Activated CD8-positive, alpha-beta memory T cell treated with anti-CD3 and anti-CD28 coated beads, Interleukin-2, amount 50 U/mL, for 1 hour (primary cell): ENCODE data around the gene UBE2R2.
"Not testable (repeated sequence)": the region's sequence is repeated elsewhere in the genome, so short reads cannot be mapped to it uniquely, and the experiment has no call there.

Source experiments
- DNase-seq: peaks from one replicate; pipeline ENCODE4 v3.0.0-alpha.2; 2020; ENCODE audit errors: extremely low read depth

The UBE2R2 gene

GRCh38 chr9:33927694-33928093 is 110.7 kb downstream of the UBE2R2 start:
- DNase-seq = no peak

DNA sequence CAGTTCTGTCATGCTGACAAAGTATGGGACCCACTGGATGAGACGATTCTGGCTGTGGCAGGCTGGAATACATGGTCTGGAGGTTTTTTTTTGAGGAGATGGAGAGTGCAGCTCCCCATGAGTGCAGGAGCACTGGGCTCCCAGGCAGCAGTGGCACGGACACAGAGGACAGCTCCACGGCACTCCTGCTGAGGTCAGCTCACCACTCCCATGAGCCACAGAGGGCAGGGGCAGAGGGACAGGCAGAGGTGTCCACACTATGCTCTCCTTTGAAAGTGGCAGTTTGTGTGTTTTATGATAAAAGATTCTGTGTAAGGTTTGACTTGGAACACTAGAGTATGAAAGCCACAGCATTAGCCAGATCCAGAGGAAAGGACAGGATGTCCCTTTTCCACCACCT is 114.4 kb downstream of the UBE2R2 start:
- no peak for DNase-seq

- DNase-seq = no peak
Observed at GRCh38 chr9:33932078-33932807, 115.3 kb downstream of the UBE2R2 start.

DNA sequence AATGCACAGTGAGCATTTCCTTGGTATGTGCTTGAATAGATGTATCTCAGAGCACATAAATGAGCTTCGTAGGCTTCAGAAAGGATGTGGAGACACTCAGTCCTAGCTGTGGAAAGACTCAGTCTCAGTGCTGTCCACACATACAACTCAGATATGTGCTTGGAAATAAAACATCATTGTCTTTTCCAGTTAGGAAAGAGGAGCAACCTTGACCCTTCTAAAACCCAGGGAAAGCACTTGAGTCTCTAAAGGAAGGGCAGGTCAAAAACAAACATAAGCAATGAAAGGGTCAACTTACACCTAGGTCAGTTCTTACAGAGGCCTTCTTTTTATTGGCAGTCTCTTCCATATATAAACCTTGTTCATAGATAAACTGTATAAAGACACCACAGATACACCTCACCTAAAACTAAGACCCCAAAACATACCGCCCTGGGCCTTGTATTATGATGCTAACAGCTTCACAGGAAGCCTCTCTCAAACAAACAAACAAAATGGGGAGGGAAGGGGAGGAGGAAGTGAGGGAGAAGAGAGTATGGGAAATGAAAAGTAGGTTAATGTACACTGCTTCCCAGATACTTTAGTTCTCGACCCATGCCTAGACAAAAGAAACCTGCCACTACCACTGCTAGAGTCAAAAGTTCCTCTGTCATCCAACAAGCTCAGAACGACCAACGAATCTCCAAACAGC is 117.4 kb downstream of the UBE2R2 start:
- DNase-seq = no peak

DNA sequence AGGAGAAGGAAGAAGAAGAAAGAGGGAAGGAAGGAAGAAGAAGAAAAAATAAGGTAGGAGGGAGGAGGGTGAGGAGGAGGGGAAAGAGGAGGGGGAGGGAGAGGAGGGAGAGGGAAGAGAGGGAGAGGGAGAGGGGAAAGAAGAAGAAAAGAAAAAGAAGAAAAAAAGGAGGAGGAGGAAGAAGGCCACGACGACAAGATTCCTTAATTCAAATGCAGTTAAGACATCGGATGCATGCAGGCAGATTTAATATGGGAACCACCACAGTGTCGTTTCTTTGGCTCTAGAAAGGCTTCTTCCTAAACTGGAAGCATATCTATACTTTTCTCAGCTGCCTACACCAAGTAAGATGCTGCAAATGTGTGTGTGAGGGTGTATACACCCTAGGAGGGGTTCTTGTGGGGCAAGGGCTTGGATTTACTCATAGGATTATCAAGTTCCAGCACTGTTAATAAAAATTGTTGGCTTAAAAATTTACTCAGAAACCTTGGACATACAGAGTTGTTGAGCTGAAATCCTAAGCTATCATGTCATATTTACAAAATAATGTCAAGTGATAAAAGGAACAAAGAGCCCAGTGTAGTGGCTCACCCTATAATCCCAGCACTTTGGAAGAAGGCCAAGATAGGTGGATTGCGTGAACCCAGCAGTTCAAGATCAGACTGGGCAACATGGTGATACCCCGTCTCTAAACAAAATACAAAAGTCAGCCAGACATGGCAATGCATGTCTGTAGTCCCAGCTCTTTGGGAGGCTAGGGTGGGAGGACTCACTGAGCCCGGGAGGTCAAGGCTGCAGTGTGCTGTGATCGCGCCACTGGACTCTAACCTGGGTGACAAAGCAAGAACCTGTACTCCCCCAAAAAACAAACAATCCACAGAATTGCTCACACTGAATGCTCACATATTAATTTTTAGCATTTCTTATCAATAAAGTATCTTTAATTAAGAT is 123.2 kb downstream of the UBE2R2 start:
- no peak for DNase-seq

- DNase-seq = no peak
Observed at GRCh38 chr9:33942471-33943083, 125.6 kb downstream of the UBE2R2 start.

DNA sequence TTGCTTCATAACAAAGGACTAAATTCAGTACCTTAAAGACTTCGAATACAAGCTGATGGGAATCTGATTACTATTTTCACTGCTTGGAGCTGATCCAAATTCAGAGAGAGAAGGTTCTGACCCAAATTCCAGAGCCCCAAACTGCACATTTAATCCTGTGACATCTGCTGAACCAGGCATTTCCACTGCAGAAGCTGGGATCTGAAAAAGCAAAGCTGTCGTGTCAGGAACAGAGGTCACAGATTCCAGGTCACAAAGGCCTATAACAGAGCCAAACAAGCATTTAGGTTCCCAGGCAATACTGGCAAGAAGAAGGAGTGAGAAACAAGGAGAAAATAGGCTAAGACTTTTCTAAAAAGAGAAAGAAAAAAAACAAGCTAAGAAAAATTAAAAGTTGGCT is 126.4 kb downstream of the UBE2R2 start:
- DNase-seq = no peak

- no peak for DNase-seq
Observed at GRCh38 chr9:33946779-33947535, 130.0 kb downstream of the UBE2R2 start.

DNA sequence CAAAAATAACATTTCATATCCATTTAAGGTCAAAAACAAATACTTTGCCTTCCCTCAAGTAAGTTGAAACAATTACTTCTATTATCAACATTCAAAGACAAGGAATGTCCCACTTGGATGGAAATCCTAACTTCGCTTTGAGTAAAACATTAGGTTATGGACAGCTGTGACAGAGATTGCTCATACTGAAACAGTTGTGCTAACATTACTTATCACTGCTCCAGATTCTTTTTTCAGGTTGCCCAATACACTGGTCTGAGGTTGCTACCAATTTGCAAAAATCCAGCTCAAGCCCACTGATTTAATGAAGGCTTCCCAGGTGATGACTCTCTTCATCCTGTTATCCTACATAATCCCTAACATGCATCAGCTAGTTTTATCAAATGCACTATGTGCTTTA is 133.4 kb downstream of the UBE2R2 start:
- no peak for DNase-seq

GRCh38 chr9:33952066-33952465 is 135.1 kb downstream of the UBE2R2 start:
- DNase-seq = no peak

GRCh38 chr9:33956544-33956943 is 139.6 kb downstream of the UBE2R2 start:
- DNase-seq = no peak

- no peak for DNase-seq
Observed at GRCh38 chr9:33959725-33960124, 142.8 kb downstream of the UBE2R2 start.

GRCh38 chr9:33962468-33962867 is 145.5 kb downstream of the UBE2R2 start:
- not testable (repeated sequence) for DNase-seq

DNA sequence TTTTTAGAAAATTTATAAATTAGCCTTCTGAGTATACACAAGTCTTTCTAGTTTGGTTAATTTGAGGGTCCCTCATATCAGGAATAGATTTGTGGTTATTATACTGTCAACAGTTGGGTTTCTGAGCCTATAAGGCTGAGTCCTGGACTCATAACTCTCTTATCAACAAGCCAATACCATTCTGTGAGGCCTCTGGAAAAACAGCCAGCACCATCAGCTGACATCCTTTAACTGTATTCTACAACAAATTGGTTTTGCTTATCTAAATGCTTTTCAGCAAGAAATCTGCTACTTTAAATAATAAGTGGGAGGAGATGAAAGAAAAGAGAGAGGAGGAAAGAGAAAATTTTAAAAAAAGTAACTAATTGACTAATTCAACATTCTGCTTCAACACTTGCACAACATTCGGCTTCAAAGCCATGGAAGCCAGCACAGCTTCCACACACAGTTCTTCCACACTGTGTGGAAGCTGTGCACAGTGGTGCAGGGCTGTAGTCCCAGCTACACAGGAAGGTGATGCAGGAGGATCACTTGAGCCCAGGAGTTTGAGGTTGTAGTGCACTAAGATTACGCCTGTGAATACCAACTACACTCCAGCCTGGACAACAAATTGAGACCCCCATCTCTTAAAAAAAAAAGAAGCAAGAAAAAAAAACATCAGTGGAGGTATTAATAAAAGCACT is 147.3 kb downstream of the UBE2R2 start:
- DNase-seq = no peak
